GM11168 (cell line): ENCODE data around the gene ZNF638.

ENCODE experiments used
- in situ Hi-C: fragments of 300-500 bp; cut with MboI; formaldehyde crosslinking; loops from one replicate; pipeline ENCODE4 v1.12.0; 2022; ENCODE audit warnings: low sequenced_read_pairs; ENCODE audit not compliant: unreplicated experiment

Gene ZNF638

GRCh38 chr2:71453404-71454220, 122.0 kb downstream of the ZNF638 start, which contains the start of gene DYSF:
DYSF (plus strand) TSS chr2:71453561.
- in situ Hi-C loops, result loop anchor here (10.0 kb wide), 1 partner anchor 69 kb away; no protein-coding TSS in a partner anchor

DNA sequence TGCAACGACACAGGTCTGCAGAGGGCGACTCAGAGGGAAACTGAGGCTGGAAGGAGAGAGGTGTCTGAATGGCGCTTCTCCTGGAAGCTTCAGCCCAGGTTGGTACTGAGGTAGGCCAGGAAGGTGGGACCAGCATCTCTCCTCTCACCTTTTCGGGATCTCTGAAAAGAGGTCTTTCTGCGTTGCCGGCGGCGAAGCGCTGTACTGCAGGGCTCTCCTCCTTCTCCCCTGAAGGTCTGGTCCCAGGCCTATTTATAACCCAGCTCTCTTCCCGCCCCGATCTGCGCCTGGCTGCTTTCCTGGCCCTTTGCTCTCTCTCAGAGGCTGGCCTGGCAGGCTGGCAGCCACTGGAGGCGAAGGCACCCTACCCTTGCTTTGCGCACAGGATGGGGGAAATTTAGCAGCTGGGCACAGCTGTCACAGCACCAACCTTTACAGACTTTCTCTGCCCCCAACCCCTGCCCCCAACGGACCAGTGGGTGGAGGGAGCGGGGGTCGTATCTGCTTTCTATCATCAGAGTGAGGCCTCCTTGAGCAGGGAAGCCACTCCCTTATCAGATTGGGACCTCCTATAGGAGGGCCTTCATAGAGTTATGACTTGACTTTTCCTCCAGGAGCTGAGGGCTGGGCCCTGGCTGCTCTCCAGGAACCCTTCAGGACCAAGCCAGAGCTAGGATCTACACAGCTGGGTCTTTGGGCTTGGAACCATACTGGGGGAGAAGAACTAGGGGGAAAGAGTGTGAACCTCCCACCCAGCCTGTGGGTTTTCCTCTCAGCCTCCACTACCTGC, 122.8 kb downstream of the ZNF638 start:
- in situ Hi-C loops, result loop anchor here (10.0 kb wide), 1 partner anchor 70 kb away; no protein-coding TSS in a partner anchor

GRCh38 chr2:71455011-71455740, 123.6 kb downstream of the ZNF638 start:
- in situ Hi-C loops, result loop anchor here (10.0 kb wide), 1 partner anchor 70 kb away; no protein-coding TSS in a partner anchor

DNA sequence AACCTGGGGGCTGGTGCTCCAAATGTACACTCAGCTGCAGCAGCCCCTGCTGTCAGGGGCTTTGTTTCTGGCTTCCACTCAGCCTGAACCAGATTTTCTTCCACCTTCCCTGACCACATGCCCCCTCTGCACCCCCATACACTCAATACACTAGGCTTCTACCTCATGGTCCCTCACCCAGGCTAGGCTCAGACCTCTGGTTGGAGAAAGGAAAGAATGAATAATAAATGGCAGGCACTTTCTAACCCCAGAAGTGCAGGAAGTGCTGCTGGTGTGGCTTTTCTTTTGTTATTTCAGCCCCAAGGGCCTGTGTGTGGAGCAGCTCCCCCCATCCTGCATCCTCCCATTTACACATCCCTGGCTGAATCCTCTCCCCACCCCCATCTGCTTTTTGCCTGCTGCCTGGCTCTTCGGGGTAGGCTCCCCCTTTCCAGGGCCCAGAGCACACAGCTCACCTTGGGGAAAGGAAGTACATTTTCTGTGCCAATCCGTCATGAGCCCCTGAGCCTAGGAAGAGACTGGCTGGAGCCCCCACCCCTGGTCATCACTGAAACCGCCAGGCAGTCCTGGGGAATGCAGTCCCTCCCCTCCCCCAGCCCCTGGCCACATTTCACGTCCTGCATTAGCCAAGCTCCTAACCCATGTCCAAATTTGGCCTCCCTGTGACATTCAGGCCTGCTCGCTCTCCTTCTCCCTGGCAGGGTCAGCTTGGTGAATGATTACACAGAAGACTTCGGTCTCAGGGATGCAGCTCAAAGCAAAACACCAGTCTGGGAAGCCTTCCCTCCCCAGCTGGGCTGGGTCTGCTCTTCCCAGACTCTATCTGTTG, 124.4 kb downstream of the ZNF638 start:
- in situ Hi-C loops, result loop anchor here (10.0 kb wide), 1 partner anchor 71 kb away; no protein-coding TSS in a partner anchor

DNA sequence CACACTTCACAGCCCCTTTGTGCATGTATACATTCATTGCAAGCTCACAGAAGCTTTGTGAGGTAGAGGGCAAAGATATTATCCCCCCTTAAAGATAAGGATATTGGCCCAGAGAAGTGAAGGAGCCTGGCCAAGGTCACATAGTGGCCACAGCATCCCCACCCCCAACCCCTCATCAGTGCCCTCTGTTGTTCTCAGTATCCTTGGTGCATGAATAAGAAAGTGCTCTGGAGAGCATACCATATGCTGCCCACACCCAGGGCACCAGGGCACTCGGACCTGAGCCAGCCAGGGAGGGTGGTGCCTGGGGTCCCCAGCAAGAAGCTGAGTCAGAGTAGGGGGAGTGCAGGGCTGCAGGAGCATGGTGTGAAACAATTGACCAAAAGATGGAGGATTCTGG, 125.0 kb downstream of the ZNF638 start:
- in situ Hi-C loops, result loop anchor here (10.0 kb wide), 1 partner anchor 72 kb away; no protein-coding TSS in a partner anchor

DNA sequence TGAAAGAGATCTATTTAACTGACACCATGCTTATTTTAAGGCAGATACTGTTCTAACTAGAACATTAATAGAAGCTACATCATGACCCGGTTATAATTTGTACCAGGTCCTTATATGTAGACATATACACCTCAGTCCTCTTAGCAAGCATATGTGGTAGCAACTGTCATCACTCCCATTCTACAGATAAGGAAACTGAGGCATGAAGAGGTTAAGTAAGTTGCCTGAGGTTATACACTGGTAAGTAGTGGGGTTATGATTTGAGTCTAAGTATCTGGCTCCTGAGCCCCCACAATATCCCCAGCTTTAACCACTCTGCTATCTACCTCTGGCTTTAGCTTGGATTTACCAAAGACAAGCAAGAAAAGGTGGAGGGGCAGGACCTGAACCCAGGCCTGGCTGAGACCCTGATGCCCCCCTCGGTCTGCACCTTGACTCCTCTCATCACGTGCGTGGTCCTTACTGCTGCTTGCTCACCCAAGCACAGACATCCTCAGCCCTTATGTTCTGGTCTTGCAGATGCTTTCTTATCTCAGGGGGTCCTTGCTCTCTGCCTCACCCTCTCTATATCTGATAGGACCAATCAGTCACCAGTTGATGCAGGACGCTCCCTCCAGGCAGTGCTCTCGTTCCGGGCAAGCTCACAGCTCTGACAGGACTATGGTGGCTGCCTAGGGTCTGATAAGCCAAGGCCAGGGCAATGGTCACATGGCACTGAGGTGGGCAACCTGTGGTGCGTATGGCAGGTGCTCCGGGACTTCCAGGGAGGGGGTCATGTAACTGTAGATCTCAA, 125.7 kb downstream of the ZNF638 start:
- in situ Hi-C loops, result loop anchor here (10.0 kb wide), 1 partner anchor 73 kb away; no protein-coding TSS in a partner anchor

- in situ Hi-C loops, result loop anchor here (10.0 kb wide), 1 partner anchor 73 kb away; no protein-coding TSS in a partner anchor
Measured at GRCh38 chr2:71457923-71458322, 126.3 kb downstream of the ZNF638 start.

DNA sequence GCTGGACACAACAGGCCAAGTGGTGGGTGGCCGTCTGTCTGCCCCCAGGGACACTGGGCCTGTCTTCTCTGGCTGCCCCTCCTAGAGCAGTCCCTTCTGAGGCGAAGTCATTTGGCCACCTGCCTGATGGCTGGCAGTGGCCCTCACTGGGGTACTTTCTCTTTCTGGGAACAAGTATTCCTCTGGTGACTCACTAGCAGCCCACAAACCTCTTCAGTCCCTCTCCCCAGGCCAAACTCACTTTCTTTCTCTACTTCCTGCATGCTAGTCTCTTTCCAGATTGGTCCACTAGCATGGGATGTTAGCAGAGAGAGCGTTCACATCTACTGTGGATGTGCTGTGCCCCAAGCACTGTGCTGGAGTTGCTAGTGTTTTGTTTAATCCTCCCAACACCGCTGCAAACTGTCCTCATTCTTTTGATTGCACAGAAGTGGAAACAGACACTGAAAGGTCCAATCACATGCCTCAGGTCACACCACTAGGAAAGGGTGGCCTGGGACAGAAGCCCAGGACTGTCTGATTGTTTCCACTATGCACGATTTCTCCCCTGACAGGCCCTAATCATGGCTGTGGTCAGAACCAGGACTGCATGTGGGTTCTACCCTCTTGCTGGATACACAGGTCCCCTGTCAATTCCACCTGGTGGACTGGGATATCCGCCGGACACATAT, 127.0 kb downstream of the ZNF638 start:
- in situ Hi-C loops, result loop anchor here (10.0 kb wide), 1 partner anchor 74 kb away; no protein-coding TSS in a partner anchor

- in situ Hi-C loops, result loop anchor here (10.0 kb wide), 1 partner anchor 74 kb away; no protein-coding TSS in a partner anchor
Measured at GRCh38 chr2:71459084-71459431, 127.5 kb downstream of the ZNF638 start.

- in situ Hi-C loops, result no loop called here
Measured at GRCh38 chr2:71460056-71460455, 128.5 kb downstream of the ZNF638 start.

GRCh38 chr2:71460595-71461303, 129.2 kb downstream of the ZNF638 start:
- in situ Hi-C loops, result no loop called here

- in situ Hi-C loops, result no loop called here
Measured at GRCh38 chr2:71461304-71461671, 129.7 kb downstream of the ZNF638 start.

DNA sequence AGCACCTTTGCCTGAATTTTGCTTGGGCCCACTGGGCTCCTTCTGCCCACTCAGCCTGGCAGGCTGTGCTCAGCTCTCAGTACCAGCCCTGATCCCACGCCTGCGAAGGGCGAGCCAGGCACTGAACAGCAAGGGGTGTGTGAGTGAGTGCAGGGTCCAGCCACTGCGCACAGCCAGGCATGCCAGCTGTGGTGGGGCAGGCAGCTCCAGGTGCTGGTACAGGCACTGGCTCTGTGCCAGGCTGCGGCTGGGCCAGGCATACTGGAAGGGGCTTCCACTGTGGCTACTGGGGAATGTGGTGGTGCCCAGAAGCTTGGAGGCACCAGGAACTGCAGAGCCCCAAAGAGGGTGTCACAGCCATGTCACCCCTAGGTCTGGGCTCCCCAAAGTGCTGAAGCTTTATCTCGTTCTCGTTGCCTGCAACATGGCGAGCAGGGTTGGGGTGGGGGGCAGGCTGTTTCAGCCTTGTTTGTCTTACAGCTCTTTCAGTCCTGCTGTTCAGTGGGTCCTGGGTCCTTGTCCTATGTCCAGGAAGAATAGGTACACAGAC, 130.5 kb downstream of the ZNF638 start:
- in situ Hi-C loops, result no loop called here

DNA sequence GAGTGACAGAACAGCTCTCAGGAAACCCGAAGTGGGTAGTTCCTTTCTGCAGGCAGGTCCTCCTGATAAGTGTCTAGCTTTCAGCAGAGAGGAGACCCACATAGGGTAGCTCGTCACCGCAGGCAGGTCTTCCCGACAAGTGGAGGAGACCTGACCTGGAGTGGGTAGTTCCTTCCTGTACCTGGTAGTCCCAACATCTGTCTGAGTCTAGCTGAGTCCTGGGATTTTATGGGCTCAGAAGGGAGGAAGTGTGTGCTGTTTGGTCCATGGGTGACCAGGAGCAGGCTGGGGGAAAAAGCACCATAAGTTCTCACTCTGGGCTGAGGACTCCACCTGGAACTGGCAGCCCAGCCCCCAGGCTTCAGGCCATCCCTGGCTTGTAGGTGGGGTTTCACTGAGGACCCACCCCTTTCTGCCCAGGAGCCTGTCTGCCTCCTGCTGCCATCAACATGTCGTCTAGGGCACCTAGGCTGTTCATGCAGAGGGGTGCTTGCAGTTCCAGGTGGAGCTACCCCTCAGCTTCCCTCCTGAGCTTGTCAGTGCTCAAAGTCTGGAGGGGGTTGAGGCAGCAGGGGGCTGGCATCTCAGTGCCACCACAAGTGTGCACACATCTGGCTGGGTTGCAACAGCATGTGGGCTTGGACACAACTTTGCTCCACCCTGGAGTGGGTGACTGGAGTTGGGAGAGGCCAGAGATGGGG, 131.2 kb downstream of the ZNF638 start:
- in situ Hi-C loops, result no loop called here

DNA sequence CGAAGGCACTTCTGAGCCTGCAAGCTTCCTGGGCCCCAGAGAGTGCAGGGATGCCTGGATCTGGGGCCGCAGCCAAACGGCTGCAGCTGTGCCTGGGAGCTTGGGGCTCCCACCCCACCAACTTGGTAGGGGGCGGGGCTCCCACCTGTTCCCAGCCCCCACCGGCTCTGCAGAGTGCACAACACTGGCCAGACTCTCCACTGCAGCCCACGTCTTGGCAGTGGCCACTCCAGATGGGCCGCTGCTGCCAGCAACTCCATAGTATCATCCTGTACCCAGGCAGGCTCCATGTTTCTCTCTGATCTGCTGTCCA, 131.7 kb downstream of the ZNF638 start:
- in situ Hi-C loops, result no loop called here

GRCh38 chr2:71464389-71464788, 132.8 kb downstream of the ZNF638 start:
- in situ Hi-C loops, result no loop called here

GRCh38 chr2:71465356-71465755, 133.8 kb downstream of the ZNF638 start:
- in situ Hi-C loops, result no loop called here
